CD8-positive, alpha-beta memory T cell (primary cell): ENCODE measurements around the gene TRPC4AP. TPM values are rescaled to one million over a fixed set of nuclear protein-coding genes. Genes with fewer than 3 reads are reported as not detected.

ENCODE experiments used
- CTCF ChIA-PET: fragments of 350-600 bp; sonication (Branson Sonifier 250); formaldehyde crosslinking; loops from one replicate; lab custom pipeline; 2021; ENCODE audit warnings: antibody characterized with exemption; lab: Charles Lee
- POLR2A ChIA-PET: fragments of 350-600 bp; sonication (Branson Sonifier 250); formaldehyde crosslinking; loops from one replicate; lab custom pipeline; 2021; ENCODE audit warnings: antibody characterized with exemption; lab: Charles Lee
- DNase-seq, 5 donors: peaks; one replicate each; pipeline versions ENCODE4 v3.0.0 to v3.0.0-alpha.2; 2020 to 2022; ENCODE audit warnings: mixed read lengths in 1 of 5
- H3K27ac ChIP-seq: one replicate; pipeline ENCODE4 v1.7.0; 2013; ENCODE audit warnings: low read depth, mild to moderate bottlenecking, low read length, moderate library complexity
- H3K27me3 ChIP-seq: 2 replicates; pipeline ENCODE4 v1.7.0; 2013; ENCODE audit warnings: low read length, mild to moderate bottlenecking; ENCODE audit not compliant: insufficient read depth, poor library complexity, severe bottlenecking
- H3K36me3 ChIP-seq: 2 replicates; pipeline ENCODE4 v1.7.0; 2013; ENCODE audit warnings: mild to moderate bottlenecking, low read length, moderate library complexity; ENCODE audit not compliant: insufficient read depth
- H3K4me1 ChIP-seq: 2 replicates; pipeline ENCODE4 v1.7.0; 2013; ENCODE audit warnings: mild to moderate bottlenecking, low read length, moderate library complexity; ENCODE audit not compliant: insufficient read depth
- H3K4me3 ChIP-seq: 2 replicates; pipeline ENCODE4 v1.7.0; 2013; ENCODE audit warnings: mild to moderate bottlenecking, low read length
- H3K9me3 ChIP-seq: 2 replicates; pipeline ENCODE4 v1.7.0; 2013; ENCODE audit warnings: mild to moderate bottlenecking, low read length
- H3K27ac Mint-ChIP-seq, 8 donors: one replicate each; pipeline ENCODE4 v1.8.0; 2020 to 2021; ENCODE audit warnings: mixed read lengths in 8 of 8, mild to moderate bottlenecking in 6 of 8, inconsistent platforms in 3 of 8, moderate library complexity in 3 of 8
- H3K27me3 Mint-ChIP-seq, 2 donors: one replicate each; pipeline ENCODE4 v1.8.0; 2020 to 2021; ENCODE audit warnings: mixed read lengths in 2 of 2, mild to moderate bottlenecking in 1 of 2, moderate library complexity in 1 of 2
- H3K36me3 Mint-ChIP-seq, 3 donors: one replicate each; pipeline ENCODE4 v1.8.0; 2020 to 2021; ENCODE audit warnings: mixed read lengths in 3 of 3, inconsistent platforms in 1 of 3, mild to moderate bottlenecking in 1 of 3
- H3K4me1 Mint-ChIP-seq, 3 donors: one replicate each; pipeline ENCODE4 v1.8.0; 2020 to 2021; ENCODE audit warnings: mixed read lengths in 3 of 3, inconsistent platforms in 1 of 3, mild to moderate bottlenecking in 1 of 3
- H3K4me3 Mint-ChIP-seq, 7 donors: one replicate each; pipeline ENCODE4 v1.8.0; 2020 to 2021; ENCODE audit warnings: mixed read lengths in 7 of 7, mild to moderate bottlenecking in 6 of 7, moderate library complexity in 4 of 7, inconsistent platforms in 2 of 7
- H3K9me3 Mint-ChIP-seq, 5 donors: one replicate each; pipeline ENCODE4 v1.8.0; 2020 to 2022; ENCODE audit warnings: mixed read lengths in 5 of 5, mild to moderate bottlenecking in 3 of 5, moderate library complexity in 2 of 5, inconsistent platforms in 1 of 5
- polyA plus RNA-seq: library from polyadenylated mRNA; unstranded; fragments of 300-500 nt; fragmentation: Illumina TruSeq; gene quantifications from one replicate; pipeline ENCODE4 v1.2.3, GENCODE V29; 2021
- total RNA-seq, 2 experiments: library from RNA; stranded (reverse); gene quantifications; one replicate each; pipeline ENCODE4 v1.2.3, GENCODE V29; 2021

The TRPC4AP gene
- total and polyA plus RNA-seq, 3 experiments from 2014 or later, result 51.2 to 59.8 (median 53.4) TPM

DNA sequence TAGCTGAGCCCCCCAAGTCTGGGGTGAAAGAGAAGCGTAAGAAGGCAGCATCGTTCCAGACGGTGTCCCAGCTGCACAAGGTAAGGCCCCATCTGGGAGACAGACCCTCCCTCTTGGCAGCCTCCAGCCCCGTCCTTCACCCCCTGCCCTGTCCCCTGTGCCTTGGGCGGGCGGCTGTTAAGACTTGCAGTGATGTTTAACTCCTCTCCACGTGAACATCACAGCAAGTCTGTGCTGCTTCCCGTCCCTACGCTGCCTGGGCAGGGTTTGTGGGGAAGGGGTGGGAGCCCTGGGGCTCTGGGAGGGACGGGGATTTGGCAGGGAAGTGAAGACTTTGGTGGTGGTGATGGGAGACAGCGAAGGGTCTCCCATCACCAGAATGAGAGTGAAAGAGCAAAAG lies 102.4 kb downstream of the TRPC4AP start:
- DNase-seq, result no peak
- Mint-ChIP-seq H3K36me3 (peaks cover 0 to 22% (median 0%) of the 10 kb centered on the region in 3 donors), H3K9me3 (no peaks in the 10 kb centered on the region), H3K4me1 (no peaks in the 10 kb centered on the region), H3K27ac (no peak overlapping the region), H3K4me3 (no peak overlapping the region), H3K27me3 (peaks cover 0 to under 1% of the 10 kb centered on the region in 2 donors)
- no peaks in the 10 kb centered on the region for H3K36me3 ChIP-seq
- H3K4me1 ChIP-seq, result no peaks in the 10 kb centered on the region
- POLR2A ChIA-PET, result no interaction called here
- no peak overlapping the region for H3K4me3 ChIP-seq
- no peaks in the 10 kb centered on the region for H3K27me3 ChIP-seq
- no peak overlapping the region for H3K27ac ChIP-seq
- CTCF ChIA-PET, result no interaction called here
- no peaks in the 10 kb centered on the region for H3K9me3 ChIP-seq

DNA sequence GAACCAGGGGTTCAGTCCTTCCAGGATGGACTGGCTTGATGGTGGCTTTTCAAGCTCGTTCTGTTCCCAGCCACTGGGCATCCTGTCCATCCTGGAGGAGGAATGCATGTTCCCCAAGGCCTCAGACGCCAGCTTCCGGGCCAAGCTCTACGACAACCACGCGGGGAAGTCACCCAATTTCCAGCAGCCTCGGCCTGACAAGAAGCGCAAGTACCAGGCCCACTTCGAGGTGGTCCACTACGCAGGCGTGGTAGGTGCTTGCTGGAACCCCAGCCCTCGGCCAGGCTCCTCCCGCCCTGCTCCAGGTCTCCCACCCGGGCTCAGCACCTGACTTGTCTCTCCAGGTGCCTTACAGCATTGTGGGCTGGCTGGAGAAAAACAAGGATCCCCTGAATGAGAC lies 102.9 kb downstream of the TRPC4AP start:
- Histone ChIP-seq H3K36me3 (no peaks in the 10 kb centered on the region), H3K27me3 (no peaks in the 10 kb centered on the region), H3K4me1 (no peaks in the 10 kb centered on the region), H3K27ac (no peak overlapping the region), H3K9me3 (no peaks in the 10 kb centered on the region), H3K4me3 (no peak overlapping the region)
- ChIA-PET CTCF (no interaction called here), POLR2A (no interaction called here)
- Mint-ChIP-seq H3K4me3 (no peak overlapping the region), H3K36me3 (peaks cover 0 to 16% (median 0%) of the 10 kb centered on the region in 3 donors), H3K27ac (no peak overlapping the region), H3K9me3 (no peaks in the 10 kb centered on the region), H3K27me3 (peaks cover 0 to 3% of the 10 kb centered on the region in 2 donors), H3K4me1 (no peaks in the 10 kb centered on the region)
- DNase-seq, result no peak

DNA sequence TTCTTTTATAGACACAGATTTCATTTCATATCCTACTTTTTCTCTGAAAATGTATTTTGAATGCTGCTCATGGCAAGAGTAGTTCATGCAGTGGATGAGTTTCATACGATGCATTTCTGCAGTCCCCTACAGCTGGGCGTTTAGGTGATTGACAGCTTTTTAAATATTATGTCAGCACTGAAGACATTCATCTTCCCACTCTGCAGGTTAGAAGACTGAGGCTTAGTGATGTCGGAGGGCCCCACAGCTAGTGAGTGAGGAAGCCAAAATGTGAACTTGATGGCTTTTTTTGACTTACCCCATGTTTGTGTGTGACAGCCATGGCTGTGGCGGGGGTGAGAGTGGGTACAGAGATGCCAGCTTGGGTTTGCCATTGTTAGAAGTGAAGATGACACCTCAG lies 103.5 kb downstream of the TRPC4AP start:
- Mint-ChIP-seq H3K27me3 (peaks cover 0 to 3% of the 10 kb centered on the region in 2 donors), H3K4me3 (no peak overlapping the region), H3K27ac (peak overlapping the region in 1 of 8 donors; percentile 61), H3K36me3 (peaks cover 0 to 11% (median 0%) of the 10 kb centered on the region in 3 donors), H3K4me1 (no peaks in the 10 kb centered on the region), H3K9me3 (no peaks in the 10 kb centered on the region)
- Histone ChIP-seq H3K27me3 (no peaks in the 10 kb centered on the region), H3K36me3 (no peaks in the 10 kb centered on the region), H3K27ac (no peak overlapping the region), H3K4me1 (no peaks in the 10 kb centered on the region), H3K4me3 (no peak overlapping the region), H3K9me3 (no peaks in the 10 kb centered on the region)
- DNase-seq, result no peak
- ChIA-PET POLR2A (no interaction called here), CTCF (no interaction called here)

DNA sequence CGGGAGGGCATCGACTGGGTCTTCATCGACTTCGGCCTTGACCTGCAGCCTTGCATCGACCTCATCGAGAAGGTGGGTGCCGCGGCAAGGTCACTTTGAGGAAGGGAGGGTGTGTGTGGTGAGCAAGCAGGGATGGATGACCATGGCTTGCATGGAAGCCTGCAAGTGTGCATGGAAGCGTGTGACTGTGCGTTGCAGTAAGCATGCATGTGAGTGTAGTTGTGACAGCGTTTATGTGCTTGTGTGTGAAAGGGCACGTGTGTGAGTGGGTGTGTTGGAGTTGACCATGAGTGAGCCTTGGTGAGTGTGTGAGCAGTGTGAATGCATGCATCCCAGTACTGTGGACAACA lies 104.4 kb downstream of the TRPC4AP start:
- ChIA-PET CTCF (no interaction called here), POLR2A (interaction anchor here (0.6 kb wide), 1 partner anchor 466 kb away, joined by 3 read pairs; no protein-coding TSS in a partner anchor)
- Mint-ChIP-seq H3K27ac (peak overlapping the region in 4 of 8 donors; percentile 15 to 97 (median 54)), H3K4me3 (no peak overlapping the region), H3K36me3 (peaks cover 0 to 2% (median 0%) of the 10 kb centered on the region in 3 donors), H3K9me3 (no peaks in the 10 kb centered on the region), H3K27me3 (peaks cover 0 to 9% of the 10 kb centered on the region in 2 donors), H3K4me1 (no peaks in the 10 kb centered on the region)
- Histone ChIP-seq H3K4me3 (no peak overlapping the region), H3K36me3 (no peaks in the 10 kb centered on the region), H3K27me3 (peaks cover 9% of the 10 kb centered on the region), H3K9me3 (no peaks in the 10 kb centered on the region), H3K4me1 (no peaks in the 10 kb centered on the region), H3K27ac (no peak overlapping the region)
- no peak for DNase-seq

DNA sequence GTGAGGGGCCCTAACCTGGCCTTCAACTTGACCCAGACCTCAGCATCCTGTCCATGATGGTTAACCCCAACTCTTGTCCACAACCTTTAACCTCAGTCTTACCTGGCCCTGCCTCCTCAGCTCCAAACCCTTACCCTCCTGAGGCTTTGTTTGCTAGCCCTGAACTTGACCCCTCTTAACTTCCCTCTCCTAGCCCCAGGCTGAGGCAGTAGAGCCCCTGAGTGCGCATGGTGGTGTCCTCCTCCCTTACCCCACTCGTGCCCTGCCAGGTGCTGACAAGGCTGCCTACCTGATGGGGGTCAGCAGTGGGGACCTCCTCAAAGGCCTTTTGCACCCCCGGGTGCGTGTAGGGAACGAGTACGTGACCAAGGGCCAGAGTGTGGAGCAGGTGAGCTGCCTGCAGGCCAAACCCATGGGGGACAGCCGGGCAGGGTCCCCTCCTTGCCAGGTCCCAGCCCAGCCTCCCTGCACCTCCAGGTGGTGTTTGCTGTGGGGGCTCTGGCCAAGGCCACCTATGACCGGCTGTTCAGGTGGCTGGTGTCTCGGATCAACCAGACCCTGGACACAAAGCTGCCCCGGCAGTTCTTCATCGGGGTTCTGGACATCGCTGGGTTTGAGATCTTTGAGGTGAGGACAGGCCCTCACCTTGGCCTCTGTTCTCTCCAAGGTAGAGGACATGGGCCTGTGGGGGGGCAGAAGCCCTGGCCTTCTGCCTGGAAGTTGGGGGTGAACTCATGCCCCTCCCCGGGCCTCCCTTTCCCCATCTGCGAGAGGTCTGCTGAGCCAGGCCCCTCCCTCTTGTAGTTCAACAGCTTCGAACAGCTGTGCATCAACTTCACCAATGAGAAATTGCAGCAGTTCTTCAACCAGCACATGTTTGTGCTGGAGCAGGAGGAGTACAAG lies 105.1 kb downstream of the TRPC4AP start:
- Histone ChIP-seq H3K36me3 (no peaks in the 10 kb centered on the region), H3K27ac (no peak overlapping the region), H3K4me1 (no peaks in the 10 kb centered on the region), H3K27me3 (peaks cover 10% of the 10 kb centered on the region), H3K4me3 (no peak overlapping the region), H3K9me3 (no peaks in the 10 kb centered on the region)
- Mint-ChIP-seq H3K27ac (peak overlapping the region in 3 of 8 donors; percentile 23 to 97 (median 65)), H3K9me3 (no peaks in the 10 kb centered on the region), H3K4me1 (no peaks in the 10 kb centered on the region), H3K36me3 (peaks cover 0 to 3% (median 1%) of the 10 kb centered on the region in 3 donors), H3K27me3 (peaks cover 5 to 15% of the 10 kb centered on the region in 2 donors), H3K4me3 (no peak overlapping the region)
- DNase-seq, result no peak
- CTCF ChIA-PET, result no interaction called here
- POLR2A ChIA-PET, result no interaction called here

DNA sequence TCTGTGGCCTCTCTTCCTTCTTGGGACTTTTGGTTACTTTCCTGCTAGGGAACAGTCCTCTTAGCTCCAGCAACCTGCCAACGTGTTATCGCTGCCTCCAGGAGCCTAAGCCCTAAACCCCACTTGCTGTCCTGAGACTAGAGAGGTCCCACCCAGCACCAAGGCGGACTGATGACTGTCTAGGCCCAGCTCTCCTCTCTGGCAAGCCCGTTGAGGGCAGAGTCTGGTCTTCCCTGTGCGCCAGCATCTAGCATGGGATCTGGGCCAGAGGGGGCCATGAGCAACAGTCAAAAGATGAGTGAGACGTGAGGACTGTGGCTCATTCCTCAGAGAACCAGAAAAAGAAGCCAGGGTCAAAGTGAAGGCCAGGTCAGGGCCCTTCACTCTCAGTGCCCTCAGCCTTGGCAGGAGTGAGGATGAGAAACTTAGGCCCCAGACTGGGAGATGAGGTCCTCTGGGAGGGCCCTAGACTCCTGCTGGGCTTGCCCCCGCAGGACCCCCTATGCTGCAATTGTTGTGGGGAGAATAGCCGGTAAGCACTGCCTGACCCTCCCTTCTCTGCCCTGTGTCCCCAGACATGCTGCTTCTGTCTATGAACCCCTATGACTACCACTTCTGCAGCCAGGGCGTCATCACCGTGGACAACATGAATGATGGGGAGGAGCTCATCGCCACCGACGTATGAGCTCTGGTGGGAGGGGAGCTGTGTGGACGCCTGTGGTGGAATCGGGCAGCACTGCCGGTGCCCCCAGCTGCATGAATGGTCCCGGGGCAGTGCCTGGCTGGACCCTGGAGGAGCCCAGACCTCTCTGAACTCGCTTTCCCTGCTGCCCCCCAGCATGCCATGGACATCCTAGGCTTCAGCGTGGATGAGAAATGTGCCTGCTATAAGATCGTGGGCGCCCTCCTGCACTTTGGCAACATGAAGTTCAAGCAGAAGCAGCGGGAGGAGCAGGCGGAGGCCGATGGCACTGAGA lies 106.0 kb downstream of the TRPC4AP start:
- DNase-seq, result no peak
- CTCF ChIA-PET, result no interaction called here
- H3K27ac ChIP-seq, result no peak overlapping the region
- Mint-ChIP-seq H3K36me3 (peaks cover 0 to 4% (median 1%) of the 10 kb centered on the region in 3 donors), H3K4me1 (no peaks in the 10 kb centered on the region), H3K9me3 (no peaks in the 10 kb centered on the region), H3K27me3 (peaks cover 12 to 21% of the 10 kb centered on the region in 2 donors), H3K4me3 (no peak overlapping the region), H3K27ac (peak overlapping the region in 1 of 8 donors; percentile 17)
- H3K36me3 ChIP-seq, result no peaks in the 10 kb centered on the region
- H3K9me3 ChIP-seq, result no peaks in the 10 kb centered on the region
- no peak overlapping the region for H3K4me3 ChIP-seq
- POLR2A ChIA-PET, result no interaction called here
- no peaks in the 10 kb centered on the region for H3K4me1 ChIP-seq
- peaks cover 10% of the 10 kb centered on the region for H3K27me3 ChIP-seq

DNA sequence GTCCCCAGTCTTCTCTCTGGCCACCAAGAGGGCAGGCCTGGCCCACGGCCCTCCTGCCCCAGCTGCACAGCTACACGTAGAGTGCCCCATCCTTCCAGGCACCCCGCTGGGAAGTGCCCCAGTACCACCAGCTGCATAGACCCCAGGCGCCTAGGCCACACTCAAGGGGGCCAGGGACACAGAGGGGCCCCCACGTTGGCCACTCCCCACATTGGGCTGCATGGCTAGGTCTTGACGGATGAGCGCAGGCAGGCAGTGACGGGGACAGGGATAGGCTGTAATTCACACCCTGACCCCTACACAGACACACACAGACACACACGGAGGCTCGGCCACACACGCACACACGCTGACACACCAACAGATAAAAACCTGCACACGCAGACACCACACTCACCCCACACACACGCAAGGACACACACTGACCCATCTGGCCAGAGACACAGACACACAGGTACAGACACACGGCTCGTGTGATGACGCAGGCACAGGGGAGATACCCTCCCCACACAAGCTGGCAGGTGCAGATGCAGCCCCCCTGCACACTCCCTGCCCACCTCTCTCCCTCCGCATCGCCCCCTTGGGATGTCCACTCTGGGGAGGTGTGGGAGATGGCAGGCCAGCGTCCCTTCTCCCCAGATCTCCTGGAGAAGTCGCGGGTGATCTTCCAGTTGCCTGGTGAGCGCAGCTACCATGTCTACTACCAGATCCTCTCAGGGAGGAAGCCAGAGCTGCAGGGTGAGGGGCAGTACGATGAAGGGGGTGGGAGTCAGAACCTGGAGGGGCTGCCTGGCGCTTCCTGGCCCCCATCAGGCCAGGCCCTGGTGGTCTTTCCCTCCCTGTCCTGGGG lies 106.9 kb downstream of the TRPC4AP start:
- H3K27me3 ChIP-seq, result peaks cover 10% of the 10 kb centered on the region
- H3K27ac ChIP-seq, result no peak overlapping the region
- H3K4me3 ChIP-seq, result no peak overlapping the region
- DNase-seq, result no peak
- Mint-ChIP-seq H3K27ac (no peak overlapping the region), H3K36me3 (peaks cover 0 to 4% (median 0%) of the 10 kb centered on the region in 3 donors), H3K27me3 (peaks cover 19 to 25% of the 10 kb centered on the region in 2 donors), H3K9me3 (no peaks in the 10 kb centered on the region), H3K4me3 (peak overlapping the region in 1 of 7 donors; percentile 36), H3K4me1 (no peaks in the 10 kb centered on the region)
- CTCF ChIA-PET, result no interaction called here
- POLR2A ChIA-PET, result interaction anchor here (0.8 kb wide), 1 partner anchor 12 kb away, joined by 3 read pairs; no protein-coding TSS in a partner anchor
- no peaks in the 10 kb centered on the region for H3K36me3 ChIP-seq
- no peaks in the 10 kb centered on the region for H3K4me1 ChIP-seq
- no peaks in the 10 kb centered on the region for H3K9me3 ChIP-seq
